ENCODE measurements around the gene RAB1B.

Gene RAB1B

GRCh38 chr11:66321606-66322005 lies 53.2 kb downstream of the RAB1B start:
- POLR2A ChIA-PET, result interaction anchor here (1.1 to 1.5 kb wide), 2 partner anchors 9 to 33 kb away, joined by 4 to 5 read pairs; partner anchors contain the start of gene YIF1A
- TF ChIP-seq SUZ12 (IDR thresholded peaks at IDR 0.05) (no peak), TARDBP (IDR thresholded peaks at IDR 0.05) (no peak), SP1 (IDR thresholded peaks at IDR 0.05) (no peak), BHLHE40 (IDR thresholded peaks at IDR 0.05; ENCODE audit: borderline replicate concordance) (no peak), L3MBTL2 (conservative IDR thresholded peaks at IDR 0.05) (no peak), PKNOX1 (IDR thresholded peaks at IDR 0.05) (no peak)
- no peak for DNase-seq (ENCODE audit: extremely low spot score)
- CTCF ChIA-PET, result interaction anchor here (0.7 to 1.7 kb wide), 3 partner anchors 10 to 34 kb away, joined by 3 to 18 read pairs (median 4); no protein-coding TSS in a partner anchor

- ChIA-PET POLR2A (interaction anchor here (1.5 kb wide), 1 partner anchor 10 kb away, joined by 5 read pairs; no protein-coding TSS in a partner anchor), CTCF (interaction anchor here (1.7 kb wide), 1 partner anchor 11 kb away, joined by 18 read pairs; no protein-coding TSS in a partner anchor)
- no peak for TF ChIP-seq ELF4 (IDR thresholded peaks at IDR 0.05)
- no peak for TF ChIP-seq PKNOX1 (IDR thresholded peaks at IDR 0.05)
- TF ChIP-seq ARNT (IDR thresholded peaks at IDR 0.05), result no peak
- no peak for TF ChIP-seq HDGF (IDR thresholded peaks at IDR 0.05; ENCODE audit: borderline replicate concordance)
- TF ChIP-seq L3MBTL2 (conservative IDR thresholded peaks at IDR 0.05), result no peak
- TF ChIP-seq ZNF384 (IDR thresholded peaks at IDR 0.05), result no peak
- TF ChIP-seq NFRKB (IDR thresholded peaks at IDR 0.05), result no peak
- no peak for TF ChIP-seq FOXA1 (IDR thresholded peaks at IDR 0.05)
- no peak for TF ChIP-seq FOXK2 (IDR thresholded peaks at IDR 0.05)
- TF ChIP-seq FOXM1 (IDR thresholded peaks at IDR 0.05; ENCODE audit: borderline replicate concordance), result no peak
- TF ChIP-seq LEF1 (IDR thresholded peaks at IDR 0.05; ENCODE audit: borderline replicate concordance), result no peak
- no peak for TF ChIP-seq CTBP1 (IDR thresholded peaks at IDR 0.05; ENCODE audit: borderline replicate concordance)
- TF ChIP-seq SP1 (IDR thresholded peaks at IDR 0.05), result no peak
- TF ChIP-seq SUZ12 (IDR thresholded peaks at IDR 0.05), result no peak
- DNase-seq (ENCODE audit: extremely low spot score), result no peak
Observed at GRCh38 chr11:66322732-66323427, 54.4 kb downstream of the RAB1B start.

GRCh38 chr11:66323684-66324083 lies 55.2 kb downstream of the RAB1B start:
- no peak for DNase-seq (ENCODE audit: extremely low spot score)
- ChIA-PET POLR2A (no interaction called here), CTCF (interaction anchor here (2.3 kb wide), 1 partner anchor 12 kb away, joined by 7 read pairs; no protein-coding TSS in a partner anchor)
- TF ChIP-seq L3MBTL2 (conservative IDR thresholded peaks at IDR 0.05), result no peak
- TF ChIP-seq HDGF (IDR thresholded peaks at IDR 0.05; ENCODE audit: borderline replicate concordance), result no peak
- no peak for TF ChIP-seq LEF1 (IDR thresholded peaks at IDR 0.05; ENCODE audit: borderline replicate concordance)
- no peak for TF ChIP-seq NFRKB (IDR thresholded peaks at IDR 0.05)
- TF ChIP-seq TARDBP (IDR thresholded peaks at IDR 0.05), result no peak
- no peak for TF ChIP-seq BHLHE40 (IDR thresholded peaks at IDR 0.05; ENCODE audit: borderline replicate concordance)
- no peak for TF ChIP-seq SP1 (IDR thresholded peaks at IDR 0.05)
- no peak for TF ChIP-seq ARNT (IDR thresholded peaks at IDR 0.05)
- no peak for TF ChIP-seq ELF4 (IDR thresholded peaks at IDR 0.05)
- no peak for TF ChIP-seq PKNOX1 (IDR thresholded peaks at IDR 0.05)
- TF ChIP-seq CTBP1 (IDR thresholded peaks at IDR 0.05; ENCODE audit: borderline replicate concordance), result no peak
- no peak for TF ChIP-seq ZNF384 (IDR thresholded peaks at IDR 0.05)
- no peak for TF ChIP-seq FOXM1 (IDR thresholded peaks at IDR 0.05; ENCODE audit: borderline replicate concordance)
- no peak for TF ChIP-seq FOXA1 (IDR thresholded peaks at IDR 0.05)
- no peak for TF ChIP-seq FOXK2 (IDR thresholded peaks at IDR 0.05)
- TF ChIP-seq SUZ12 (IDR thresholded peaks at IDR 0.05), result no peak

GRCh38 chr11:66324664-66325063 lies 56.2 kb downstream of the RAB1B start:
- ChIA-PET POLR2A (interaction anchor here (1.0 kb wide), 1 partner anchor 22 kb away, joined by 3 read pairs; no protein-coding TSS in a partner anchor), CTCF (interaction anchor here (2.3 kb wide), 1 partner anchor 13 kb away, joined by 7 read pairs; no protein-coding TSS in a partner anchor)
- TF ChIP-seq TARDBP (IDR thresholded peaks at IDR 0.05) (no peak), SUZ12 (IDR thresholded peaks at IDR 0.05) (no peak), PKNOX1 (IDR thresholded peaks at IDR 0.05) (no peak), FOXK2 (IDR thresholded peaks at IDR 0.05) (no peak), ARNT (IDR thresholded peaks at IDR 0.05) (no peak), L3MBTL2 (conservative IDR thresholded peaks at IDR 0.05) (no peak), ELF4 (IDR thresholded peaks at IDR 0.05) (no peak), FOXM1 (IDR thresholded peaks at IDR 0.05; ENCODE audit: borderline replicate concordance) (no peak), CTBP1 (IDR thresholded peaks at IDR 0.05; ENCODE audit: borderline replicate concordance) (no peak), SP1 (IDR thresholded peaks at IDR 0.05) (no peak), HDGF (IDR thresholded peaks at IDR 0.05; ENCODE audit: borderline replicate concordance) (no peak)
- DNase-seq (ENCODE audit: extremely low spot score), result no peak

- ChIA-PET CTCF (interaction anchor here (2.3 kb wide), 1 partner anchor 14 kb away, joined by 7 read pairs; no protein-coding TSS in a partner anchor), POLR2A (interaction anchor here (1.0 kb wide), 1 partner anchor 21 kb away, joined by 3 read pairs; no protein-coding TSS in a partner anchor)
- DNase-seq (ENCODE audit: extremely low spot score), result no peak
- no peak for TF ChIP-seq L3MBTL2 (conservative IDR thresholded peaks at IDR 0.05)
Observed at GRCh38 chr11:66325263-66325671, 56.8 kb downstream of the RAB1B start.
